Ovary (tissue), 9 donors: ENCODE data around the gene EFHC2. TPM values are rescaled to one million over a fixed set of nuclear protein-coding genes. Genes with fewer than 3 reads are reported as not detected.

Experiments
- DNase-seq, 5 donors: peaks; one replicate each; pipeline ENCODE4 v3.0.0-alpha.2; 2019 to 2020
- H3K27ac ChIP-seq, 2 donors: fragments of 200-600 bp; one replicate each; pipeline versions ENCODE4 v1.5.1 to v1.8.0; 2019 to 2022
- H3K27me3 ChIP-seq: fragments of 200-600 bp; one replicate; pipeline ENCODE4 v1.8.0; 2022
- H3K36me3 ChIP-seq: fragments of 200-600 bp; sonication (generic); one replicate; pipeline ENCODE4 v1.5.1; 2019
- H3K4me1 ChIP-seq: one replicate; pipeline ENCODE4 v1.8.1; 2013; ENCODE audit warnings: mild to moderate bottlenecking, moderate library complexity; ENCODE audit not compliant: insufficient read depth
- H3K4me3 ChIP-seq: fragments of 200-600 bp; sonication (generic); one replicate; pipeline ENCODE4 v1.5.1; 2017
- H3K9me3 ChIP-seq, 2 donors: fragments of 200-600 bp in 1 of 2; sonication (generic) in 1 of 2; one replicate each; pipeline versions ENCODE4 v1.5.1 to v1.8.1; 2013 to 2019; ENCODE audit warnings: mild to moderate bottlenecking in 1 of 2, moderate library complexity in 1 of 2
- EP300 ChIP-seq: sonication (generic); formaldehyde crosslinking; IDR thresholded peaks from one replicate; pipeline ENCODE4 v1.6.1; 2017; ENCODE audit warnings: antibody characterized with exemption
- POLR2A ChIP-seq: fragments of 450-650 bp; IDR thresholded peaks from one replicate; pipeline ENCODE4 v1.6.1; 2017; ENCODE audit warnings: antibody characterized with exemption, mild to moderate bottlenecking, moderate library complexity
- WGBS, 3 donors: extraction: QIAGEN DNeasy Blood & Tissue Kit in 1 of 3; methylation state at CpG; one replicate each; pipeline versions ENCODE4 v1.1.5 to v1.1.7; 2013 to 2017; 5-methylcytosine and 5-hydroxymethylcytosine counted together
- intact Hi-C, 4 donors: fragments of 100-400 bp; cut with DNase I; formaldehyde crosslinking; loops; one replicate each; pipeline versions ENCODE4 v1.11.0 to v1.15.1; 2022 to 2023
- polyA plus RNA-seq, 2 donors: library from polyadenylated mRNA; stranded (reverse); fragments of 200-250 nt in 1 of 2; fragments of 350-450 nt in 1 of 2; fragmentation: Illumina TruSeq in 1 of 2; extraction: RNeasy Lipid Tissue Mini Kit (QIAGEN cat#74804) in 1 of 2; gene quantifications; one replicate each; pipeline ENCODE4 v1.2.3, GENCODE V29; 2013 to 2014
- total RNA-seq, 7 donors: library from RNA; depleted of rRNA in 2 of 7; stranded (reverse); fragments of >200 nt in 2 of 7; fragmentation: NEBNext Ultra II Directional in 3 of 7; extraction: Animal tissue kit (Norgen Biotek cat#: 25700) in 3 of 7; gene quantifications; one replicate each; pipeline versions ENCODE4 v1.1.0 to v1.2.4, GENCODE V29; 2016 to 2023
- TF ChIP-seq, protein P1 (sequence below), 3 donors: fragments of 450-650 bp in 2 of 3; fragments of 200-600 bp in 1 of 3; IDR thresholded peaks; one replicate each; pipeline versions ENCODE4 v1.5.1 to v1.8.0; 2016 to 2022; ENCODE audit warnings: antibody characterized with exemption in 3 of 3, mild to moderate bottlenecking in 1 of 3
- donor health status: DM: no; HTN: no; CAD: no; lungs with moderate emphysema.
- donor health status: DM: no; HTN: no; CAD: no.
- donor health status: Bipolar disorder and iron deficiency.
- donor health status: DM: yes; HTN: yes; CAD: no.
- donor health status: DM: no; HTN: no; CAD: no.
- donor health status: DM: yes; HTN: yes; CAD: no.

EFHC2 gene
- total and polyA plus RNA-seq, 9 donors: 1.8 to 16.1 (median 2.4) TPM

DNA sequence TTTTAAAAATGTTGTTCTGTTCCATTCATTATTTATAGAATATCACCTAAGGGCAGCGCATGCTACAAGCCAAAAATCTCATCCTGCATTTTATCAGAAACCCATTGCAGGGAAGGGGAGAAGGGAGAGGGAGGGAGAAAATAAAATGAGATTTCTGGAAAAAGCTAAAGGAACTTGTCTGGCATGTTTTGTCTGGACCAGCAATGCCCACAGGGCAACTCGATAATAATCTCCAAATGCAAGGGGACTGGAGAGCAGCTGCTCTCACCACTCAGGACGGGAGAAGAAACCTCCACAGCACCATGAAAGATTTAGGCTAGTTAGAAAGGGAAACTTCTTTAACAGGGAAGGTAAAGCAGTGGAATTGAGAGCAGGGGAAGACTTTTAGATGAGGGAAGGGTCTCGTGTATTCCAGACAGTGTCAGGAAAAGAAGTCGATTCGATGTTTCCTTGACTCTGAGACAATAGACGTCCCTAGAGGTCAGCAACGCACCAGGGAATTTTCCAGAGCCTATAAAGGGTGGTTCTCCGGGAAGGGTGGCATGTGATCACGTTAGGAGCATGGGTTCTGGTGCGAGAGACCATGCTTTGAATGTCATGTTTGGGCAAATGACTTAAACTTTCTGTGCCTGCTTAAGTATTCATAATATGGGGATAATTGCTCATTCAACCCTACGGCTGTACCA lies 238.1 kb downstream of the EFHC2 start:
- intact Hi-C loops: no loop called here

GRCh38 chrX:44104699-44105098 lies 238.8 kb downstream of the EFHC2 start:
- 67 to 77% (median 73%) methylated on average over 3 of the region's 3 CpGs for WGBS, 3 donors
- H3K4me3 ChIP-seq: no peak overlapping the region
- H3K27me3 ChIP-seq: no peaks in the 10 kb centered on the region
- no peaks in the 10 kb centered on the region for H3K36me3 ChIP-seq
- no peaks in the 10 kb centered on the region for H3K9me3 ChIP-seq
- no peak for DNase-seq
- intact Hi-C loops: no loop called here
- no peak overlapping the region for H3K27ac ChIP-seq
- TF ChIP-seq POLR2A (no peak), EP300 (no peak)
- TF ChIP-seq, protein P1, sequence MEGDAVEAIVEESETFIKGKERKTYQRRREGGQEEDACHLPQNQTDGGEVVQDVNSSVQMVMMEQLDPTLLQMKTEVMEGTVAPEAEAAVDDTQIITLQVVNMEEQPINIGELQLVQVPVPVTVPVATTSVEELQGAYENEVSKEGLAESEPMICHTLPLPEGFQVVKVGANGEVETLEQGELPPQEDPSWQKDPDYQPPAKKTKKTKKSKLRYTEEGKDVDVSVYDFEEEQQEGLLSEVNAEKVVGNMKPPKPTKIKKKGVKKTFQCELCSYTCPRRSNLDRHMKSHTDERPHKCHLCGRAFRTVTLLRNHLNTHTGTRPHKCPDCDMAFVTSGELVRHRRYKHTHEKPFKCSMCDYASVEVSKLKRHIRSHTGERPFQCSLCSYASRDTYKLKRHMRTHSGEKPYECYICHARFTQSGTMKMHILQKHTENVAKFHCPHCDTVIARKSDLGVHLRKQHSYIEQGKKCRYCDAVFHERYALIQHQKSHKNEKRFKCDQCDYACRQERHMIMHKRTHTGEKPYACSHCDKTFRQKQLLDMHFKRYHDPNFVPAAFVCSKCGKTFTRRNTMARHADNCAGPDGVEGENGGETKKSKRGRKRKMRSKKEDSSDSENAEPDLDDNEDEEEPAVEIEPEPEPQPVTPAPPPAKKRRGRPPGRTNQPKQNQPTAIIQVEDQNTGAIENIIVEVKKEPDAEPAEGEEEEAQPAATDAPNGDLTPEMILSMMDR (IDR thresholded peaks at IDR 0.05): no peak
- no peaks in the 10 kb centered on the region for H3K4me1 ChIP-seq

More for the DNA sequence above, 238.1 kb downstream of the EFHC2 start:
- Histone ChIP-seq H3K36me3 (no peaks in the 10 kb centered on the region), H3K4me1 (no peaks in the 10 kb centered on the region), H3K27ac (no peak overlapping the region), H3K4me3 (no peak overlapping the region), H3K27me3 (no peaks in the 10 kb centered on the region), H3K9me3 (no peaks in the 10 kb centered on the region)
- TF ChIP-seq POLR2A (no peak), EP300 (no peak)
- TF ChIP-seq, protein P1 (IDR thresholded peaks at IDR 0.05): no peak
- WGBS, 3 donors: 60 to 63% (median 62%) methylated on average over 12 of the region's 12 CpGs
- no peak for DNase-seq

DNA sequence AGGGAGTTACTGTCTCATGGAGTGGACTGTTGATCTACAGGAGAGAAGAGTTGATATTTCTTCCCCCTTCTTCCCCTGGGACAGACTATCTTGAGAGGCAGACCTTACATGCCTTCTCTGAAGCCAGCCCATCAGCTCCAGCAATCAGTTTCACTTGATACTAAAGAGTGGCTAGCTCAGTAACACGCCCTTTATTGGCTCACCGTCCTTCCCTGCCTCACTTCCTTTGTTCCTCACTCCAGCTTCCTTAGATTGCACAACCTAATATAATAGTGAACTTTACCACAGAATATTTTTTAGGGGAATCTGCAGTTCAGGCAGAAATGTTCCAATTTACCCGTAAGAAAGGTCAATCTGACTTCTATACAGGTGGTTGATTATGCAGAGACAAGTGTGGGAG lies 242.2 kb downstream of the EFHC2 start:
- Histone ChIP-seq H3K4me3 (no peak overlapping the region), H3K27ac (no peak overlapping the region), H3K36me3 (no peaks in the 10 kb centered on the region), H3K9me3 (no peaks in the 10 kb centered on the region), H3K27me3 (no peaks in the 10 kb centered on the region), H3K4me1 (no peaks in the 10 kb centered on the region)
- TF ChIP-seq EP300 (no peak), POLR2A (no peak)
- TF ChIP-seq, protein P1 (IDR thresholded peaks at IDR 0.05): no peak
- 75 to 82% (median 80%) methylated on average over 3 of the region's 3 CpGs for WGBS, 3 donors
- intact Hi-C loops: no loop called here
- DNase-seq: no peak

- H3K27me3 ChIP-seq: no peaks in the 10 kb centered on the region
- no peak for DNase-seq
- no peak for TF ChIP-seq POLR2A
- TF ChIP-seq, protein P1 (IDR thresholded peaks at IDR 0.05): no peak
- TF ChIP-seq EP300: no peak
- H3K27ac ChIP-seq: no peak overlapping the region
- no peak overlapping the region for H3K4me3 ChIP-seq
- H3K9me3 ChIP-seq: no peaks in the 10 kb centered on the region
- no peaks in the 10 kb centered on the region for H3K36me3 ChIP-seq
- intact Hi-C loops: no loop called here
- 70 to 76% (median 72%) methylated on average over 2 of the region's 2 CpGs for WGBS, 3 donors
- no peaks in the 10 kb centered on the region for H3K4me1 ChIP-seq
Measured at GRCh38 chrX:44099366-44099765, 244.1 kb downstream of the EFHC2 start.

Other genes starting within 250 kb of the EFHC2 start
- 10 to 100 TPM; 10.6 to 19.4 (median 14.4) TPM for gene FUNDC1, start 199.2 kb upstream of the EFHC2 start, total RNA-seq
- gene FUNDC1, start 199.2 kb upstream of the EFHC2 start, polyA plus RNA-seq: 10 to 100 TPM; 20.4 to 25.7 TPM